ENCODE data around the gene MSX2.
"Not testable (repeated sequence)": the region's sequence is repeated elsewhere in the genome, so short reads cannot be mapped to it uniquely, and the experiment has no call there.

MSX2 gene

DNA sequence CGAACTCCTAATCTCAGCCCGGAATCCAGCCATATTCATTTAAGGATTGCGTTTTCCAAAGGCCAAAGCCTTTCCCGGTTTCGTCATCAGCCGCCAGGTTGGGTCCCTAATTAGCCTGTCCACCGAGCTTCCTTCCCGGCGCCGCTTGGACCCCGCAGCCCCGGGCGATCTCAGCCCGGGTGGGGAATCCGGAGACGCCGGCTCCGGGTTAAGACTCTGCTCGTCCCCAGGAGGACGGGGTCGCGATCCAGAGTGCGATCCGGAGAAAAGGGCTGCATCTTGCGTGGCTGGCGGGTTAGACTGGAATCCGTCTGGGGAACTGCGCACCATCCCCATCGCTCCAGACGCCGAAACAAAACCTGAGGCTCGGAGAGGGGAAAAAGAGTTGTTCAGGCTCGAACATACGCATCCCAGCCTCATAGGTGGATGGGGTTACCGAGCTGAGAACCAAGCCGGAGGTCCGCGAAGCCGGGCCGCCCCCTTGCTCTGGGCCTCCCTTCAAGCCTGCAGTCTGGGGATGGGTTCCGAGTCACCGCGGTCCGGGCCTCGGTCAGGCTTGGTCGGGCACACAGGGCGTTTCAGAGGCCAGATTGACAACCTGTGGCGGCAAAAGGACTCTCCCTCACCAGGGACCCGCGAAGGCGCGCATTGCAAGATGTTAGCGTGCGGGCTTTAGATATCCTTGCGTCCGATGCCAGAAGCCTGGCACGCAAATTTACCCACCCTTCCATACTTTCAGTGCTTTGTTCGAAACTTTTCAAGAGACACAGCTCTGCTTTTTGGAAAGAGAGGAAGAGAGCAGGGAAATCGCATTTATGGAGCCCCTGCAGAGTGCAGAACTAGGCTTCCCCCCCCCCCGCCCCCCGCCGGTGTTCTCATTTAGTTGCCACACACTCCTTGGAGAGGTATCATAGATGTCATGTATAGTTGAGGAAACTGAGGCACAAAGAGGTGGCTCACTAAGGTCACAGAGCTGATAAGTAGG is 7.9 kb downstream of the MSX2 start:
- DNase-seq (ENCODE audit: extremely low read depth in 1 of 2, low read depth in 1 of 2) = no peak

DNA sequence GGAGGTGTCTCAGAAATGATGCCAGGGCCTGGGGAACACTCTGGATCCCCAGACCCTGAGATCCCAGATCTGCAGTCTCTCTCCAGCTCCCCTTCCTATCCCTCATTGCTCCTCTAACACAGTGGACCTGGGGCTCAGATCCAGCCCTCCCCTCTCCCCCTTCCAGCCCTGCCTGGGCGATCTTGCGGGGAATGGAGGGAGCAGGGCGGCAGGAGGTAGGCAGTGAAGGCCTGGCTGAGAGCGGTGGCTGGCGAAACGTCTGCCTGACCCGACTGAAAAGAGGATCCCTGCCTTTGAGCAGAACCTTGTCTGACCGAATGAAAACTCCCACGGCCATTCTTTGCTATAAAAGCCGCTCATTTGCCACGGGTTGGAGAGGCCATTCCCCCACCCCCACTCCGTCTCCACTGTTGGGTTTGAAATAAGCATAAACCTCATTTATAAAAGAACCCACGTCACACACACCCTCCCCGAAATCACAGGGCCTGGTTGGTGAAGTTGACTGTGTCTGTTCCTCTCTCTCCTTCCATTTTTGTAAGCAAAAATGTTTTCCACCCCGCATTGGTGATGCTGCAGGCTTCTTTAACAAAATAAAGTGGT is 8.8 kb downstream of the MSX2 start:
- no peak for DNase-seq (ENCODE audit: extremely low read depth in 1 of 2, low read depth in 1 of 2)

DNA sequence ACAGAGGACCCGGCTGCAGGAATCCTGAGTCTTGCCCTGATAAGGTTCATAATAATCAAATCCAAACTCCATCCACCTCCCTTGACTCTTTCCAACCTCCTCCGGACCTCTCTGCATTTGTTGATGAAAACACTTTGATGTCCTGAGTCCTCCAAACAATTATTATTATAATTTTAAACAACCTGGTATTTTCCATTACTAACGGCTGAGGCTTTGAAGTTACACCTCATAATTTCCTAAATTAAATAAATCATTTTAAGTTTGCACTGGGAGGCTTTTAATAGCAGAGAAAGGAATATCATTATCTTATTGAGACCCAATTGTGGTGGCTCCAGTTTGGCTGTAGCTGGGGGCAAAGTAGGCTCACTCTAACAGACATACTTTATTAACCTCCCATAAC is 9.5 kb downstream of the MSX2 start:
- DNase-seq (ENCODE audit: extremely low read depth in 1 of 2, low read depth in 1 of 2) = no peak

DNA sequence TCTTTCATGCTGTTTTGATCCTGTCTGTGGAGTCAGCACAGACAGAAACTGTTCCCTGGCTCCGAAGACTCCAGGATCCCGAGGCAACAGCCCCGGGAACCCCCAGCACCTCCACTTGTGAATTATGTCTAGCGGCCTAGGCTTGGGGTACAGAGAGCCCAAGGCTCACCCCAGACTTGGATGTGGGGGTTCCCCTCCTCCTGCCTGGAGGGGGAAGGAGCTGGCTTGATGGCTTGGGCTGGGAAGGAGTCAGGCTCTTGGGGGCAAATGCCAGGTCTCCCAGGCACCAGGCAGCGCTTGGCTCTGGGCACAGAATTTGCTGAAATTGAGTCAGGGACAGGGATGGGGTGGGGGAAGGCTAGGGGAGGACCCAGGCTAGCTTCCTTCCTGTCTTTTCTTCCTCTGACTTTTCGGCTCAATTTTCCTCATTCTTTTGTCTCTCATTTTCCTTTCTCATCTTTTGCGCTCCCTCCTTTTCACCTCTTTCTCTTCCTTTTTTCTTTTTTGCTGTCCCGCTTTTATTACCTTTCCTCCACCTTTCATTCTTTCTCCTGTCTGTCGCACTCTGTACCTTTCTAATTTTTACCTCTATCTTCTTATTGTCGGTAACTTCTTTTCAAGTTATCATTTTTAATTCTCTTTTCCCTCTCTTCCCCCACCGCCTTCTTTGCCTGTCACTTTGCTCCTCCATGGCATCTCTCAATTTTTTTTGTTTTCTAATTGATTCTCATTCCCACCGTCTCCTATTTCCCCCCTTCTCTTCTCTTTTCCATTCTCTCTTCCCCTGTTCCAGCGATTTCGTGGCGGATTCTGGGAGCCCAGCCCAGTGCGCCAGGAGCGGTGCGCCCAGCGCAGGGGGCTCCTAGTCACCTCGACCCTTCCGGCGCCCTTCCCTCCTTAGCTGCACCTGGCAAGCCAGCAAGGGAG is 10.5 kb downstream of the MSX2 start:
- DNase-seq (ENCODE audit: extremely low read depth in 1 of 2, low read depth in 1 of 2) = no peak

DNA sequence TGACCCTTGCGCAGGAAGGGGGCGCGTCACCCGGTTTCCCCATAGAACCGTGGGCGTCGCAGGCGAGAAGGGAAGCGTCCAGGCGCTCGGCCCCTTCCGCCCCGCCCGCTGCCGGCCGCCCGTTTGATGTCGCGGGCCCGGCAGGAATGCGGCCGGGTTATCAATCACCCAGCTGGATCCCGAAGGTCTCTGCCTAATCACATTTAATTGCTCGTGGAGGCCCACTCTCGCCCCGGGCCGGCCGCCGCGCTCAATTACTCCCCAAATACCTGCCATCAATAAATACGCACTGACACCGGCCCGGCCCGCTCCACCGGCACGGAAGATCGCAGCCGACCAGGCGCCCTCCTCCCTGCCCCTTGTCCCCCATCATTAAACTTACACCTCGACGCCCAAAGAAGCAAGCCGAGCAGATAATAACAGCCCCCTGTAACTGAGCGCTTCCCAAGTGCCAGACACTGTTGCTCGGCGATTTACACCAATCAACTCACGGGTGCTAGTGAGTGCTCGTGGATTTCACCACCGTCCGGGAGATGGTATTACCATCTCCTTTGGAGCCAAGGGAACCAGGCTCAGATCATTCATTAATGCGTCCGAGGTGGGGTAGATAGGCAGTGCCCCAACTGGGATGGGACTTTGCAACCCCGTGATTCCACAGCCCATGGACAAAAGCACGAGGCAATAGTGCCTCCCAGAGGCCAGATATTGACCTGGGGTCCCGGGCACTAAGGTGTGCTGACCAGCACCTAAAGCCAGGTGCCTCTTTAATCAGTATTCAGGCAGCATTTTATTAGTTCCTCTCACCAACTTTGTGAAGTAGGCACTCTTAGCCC is 11.3 kb downstream of the MSX2 start:
- no peak for DNase-seq (ENCODE audit: extremely low read depth in 1 of 2, low read depth in 1 of 2)

DNA sequence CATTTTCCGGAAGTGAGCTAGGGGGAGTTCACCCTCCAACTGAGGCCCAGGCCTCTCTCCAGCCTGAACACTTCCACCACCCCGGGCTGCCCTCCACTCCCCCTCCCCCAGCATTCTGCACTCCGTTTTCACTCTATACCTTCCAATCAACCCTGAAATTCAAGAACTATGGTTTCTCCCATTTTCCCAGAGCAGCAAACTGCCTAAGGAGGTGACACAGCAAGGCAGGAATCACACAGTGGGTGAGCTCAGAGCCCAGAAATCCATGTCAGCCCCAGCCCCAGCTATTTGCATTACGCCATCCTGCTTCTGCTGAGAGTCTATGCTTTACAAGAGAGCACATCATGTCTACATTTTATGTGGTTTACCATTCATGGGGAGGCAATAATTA is 11.9 kb downstream of the MSX2 start:
- DNase-seq (ENCODE audit: extremely low read depth in 1 of 2, low read depth in 1 of 2) = no peak

DNA sequence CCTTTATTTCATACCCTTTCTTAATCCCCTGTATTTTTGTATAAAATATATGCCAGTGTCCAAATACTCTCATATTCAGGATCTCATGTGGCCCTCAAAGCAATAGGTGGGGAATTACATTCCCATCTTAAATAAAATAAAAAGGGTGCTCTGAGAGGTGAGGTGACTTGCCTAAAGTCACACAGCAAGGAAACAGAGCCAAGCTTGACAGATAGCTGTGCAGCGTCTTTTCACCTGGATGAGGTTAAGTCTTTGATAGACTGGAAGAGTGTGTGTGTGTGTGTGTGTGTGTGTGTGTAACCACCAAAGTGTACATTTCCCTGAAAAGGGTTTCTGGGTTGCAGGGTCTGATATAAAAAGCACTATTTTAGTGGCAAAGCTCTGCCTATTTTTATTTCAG is 12.4 kb downstream of the MSX2 start:
- DNase-seq (ENCODE audit: extremely low read depth in 1 of 2, low read depth in 1 of 2) = no peak

DNA sequence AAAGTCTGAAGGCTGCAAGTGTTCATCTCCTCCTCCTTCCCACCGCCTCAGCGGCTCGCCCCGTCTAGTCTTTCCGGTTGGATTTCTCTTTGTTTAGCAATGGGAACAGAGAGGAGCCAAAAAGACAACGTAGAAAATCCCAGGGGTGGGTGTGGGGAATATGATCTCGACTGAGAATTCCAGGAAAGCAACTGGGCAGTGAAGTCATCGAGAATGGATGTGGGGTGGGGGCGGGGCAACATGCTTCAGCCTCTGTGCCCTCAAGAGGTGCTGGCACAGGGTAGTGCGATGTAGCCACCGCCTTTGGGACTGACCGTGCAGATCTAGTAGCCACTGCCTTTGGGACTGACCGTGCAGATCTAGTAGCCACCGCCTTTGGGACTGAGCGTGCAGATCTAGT is 12.9 kb downstream of the MSX2 start:
- no peak for DNase-seq (ENCODE audit: extremely low read depth in 1 of 2, low read depth in 1 of 2)

DNA sequence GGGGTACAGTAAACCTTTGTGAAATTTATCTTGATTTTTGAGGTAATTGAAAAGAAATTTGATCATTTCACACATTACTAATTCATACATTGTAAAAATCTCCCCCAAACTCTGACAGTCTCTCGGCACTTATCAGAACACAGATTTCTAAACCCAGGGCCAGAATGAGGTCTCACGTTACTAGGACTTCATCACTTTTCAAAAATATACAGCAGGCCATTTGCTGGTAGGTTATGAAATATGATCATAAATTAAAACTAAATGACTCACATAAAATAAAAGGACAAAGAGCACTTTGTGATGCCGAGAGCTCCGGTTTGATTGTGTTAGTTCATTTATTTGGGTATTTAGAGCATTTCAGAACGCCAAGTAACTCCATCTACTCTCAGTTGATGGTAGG is 17.0 kb downstream of the MSX2 start:
- no peak for DNase-seq (ENCODE audit: extremely low read depth in 1 of 2, low read depth in 1 of 2)

DNA sequence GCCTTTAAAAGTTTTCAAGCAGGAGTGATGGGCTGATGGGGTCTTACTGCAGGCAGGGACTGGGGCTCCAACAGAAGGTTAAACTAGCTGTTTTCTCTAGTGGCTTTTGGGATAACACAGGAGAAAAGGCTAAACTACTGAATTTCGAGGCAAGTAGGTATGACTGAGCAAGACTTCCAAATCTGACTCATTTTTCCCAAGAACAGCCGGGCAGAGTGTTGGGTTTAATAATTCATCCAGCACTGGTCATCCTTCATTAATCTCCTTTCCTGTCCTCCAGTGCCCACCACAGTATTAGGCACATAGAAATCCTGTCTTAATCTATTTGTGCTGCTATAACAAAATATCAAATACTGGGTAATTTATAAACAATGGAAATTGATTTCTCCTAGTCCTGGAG is 20.5 kb downstream of the MSX2 start:
- no peak for DNase-seq (ENCODE audit: extremely low read depth in 1 of 2, low read depth in 1 of 2)

DNA sequence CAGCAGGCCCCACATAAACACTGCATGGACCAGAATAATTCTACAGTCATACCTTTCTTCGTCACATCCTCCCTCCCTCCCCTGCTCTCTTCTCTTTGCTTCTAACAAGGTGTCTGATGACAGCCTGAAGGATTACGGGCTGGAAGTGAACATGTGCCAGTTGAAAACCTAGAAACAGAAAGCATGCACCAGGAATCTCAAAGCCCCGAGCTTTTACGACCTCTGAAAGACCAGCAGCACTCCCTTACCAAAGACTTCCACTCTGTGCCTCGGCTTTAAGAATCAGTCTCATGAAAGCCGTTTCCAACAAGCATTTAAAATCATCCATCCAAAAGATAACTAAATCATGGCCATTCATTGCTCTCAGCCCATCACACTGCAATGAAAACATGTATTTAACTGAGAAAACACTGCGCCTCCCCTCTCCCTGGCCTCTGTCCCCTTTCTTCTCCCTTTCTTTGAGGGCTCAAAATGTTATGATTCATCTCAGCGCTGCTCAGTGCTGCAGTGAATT is 21.3 kb downstream of the MSX2 start:
- no peak for DNase-seq (ENCODE audit: extremely low read depth in 1 of 2, low read depth in 1 of 2)

DNA sequence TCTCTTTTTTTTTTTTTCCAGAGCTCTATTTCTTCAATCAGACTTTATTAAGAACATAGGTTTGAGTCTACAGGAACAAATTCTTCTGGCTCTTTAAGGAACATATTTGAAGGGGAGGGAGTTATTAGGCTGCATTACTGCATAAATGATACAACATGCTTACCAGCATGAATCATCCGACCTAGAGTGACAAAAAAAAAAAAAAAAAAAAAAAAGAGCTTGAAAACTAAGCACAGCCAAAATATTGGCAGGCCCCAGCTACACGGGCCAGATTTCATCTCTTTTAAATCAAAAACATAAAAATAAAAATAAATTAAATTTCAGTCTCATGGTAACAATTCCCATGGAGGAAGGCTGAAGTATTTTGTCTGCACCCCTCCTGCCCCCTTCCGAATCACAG is 26.3 kb downstream of the MSX2 start:
- DNase-seq (ENCODE audit: extremely low read depth in 1 of 2, low read depth in 1 of 2) = no peak

DNA sequence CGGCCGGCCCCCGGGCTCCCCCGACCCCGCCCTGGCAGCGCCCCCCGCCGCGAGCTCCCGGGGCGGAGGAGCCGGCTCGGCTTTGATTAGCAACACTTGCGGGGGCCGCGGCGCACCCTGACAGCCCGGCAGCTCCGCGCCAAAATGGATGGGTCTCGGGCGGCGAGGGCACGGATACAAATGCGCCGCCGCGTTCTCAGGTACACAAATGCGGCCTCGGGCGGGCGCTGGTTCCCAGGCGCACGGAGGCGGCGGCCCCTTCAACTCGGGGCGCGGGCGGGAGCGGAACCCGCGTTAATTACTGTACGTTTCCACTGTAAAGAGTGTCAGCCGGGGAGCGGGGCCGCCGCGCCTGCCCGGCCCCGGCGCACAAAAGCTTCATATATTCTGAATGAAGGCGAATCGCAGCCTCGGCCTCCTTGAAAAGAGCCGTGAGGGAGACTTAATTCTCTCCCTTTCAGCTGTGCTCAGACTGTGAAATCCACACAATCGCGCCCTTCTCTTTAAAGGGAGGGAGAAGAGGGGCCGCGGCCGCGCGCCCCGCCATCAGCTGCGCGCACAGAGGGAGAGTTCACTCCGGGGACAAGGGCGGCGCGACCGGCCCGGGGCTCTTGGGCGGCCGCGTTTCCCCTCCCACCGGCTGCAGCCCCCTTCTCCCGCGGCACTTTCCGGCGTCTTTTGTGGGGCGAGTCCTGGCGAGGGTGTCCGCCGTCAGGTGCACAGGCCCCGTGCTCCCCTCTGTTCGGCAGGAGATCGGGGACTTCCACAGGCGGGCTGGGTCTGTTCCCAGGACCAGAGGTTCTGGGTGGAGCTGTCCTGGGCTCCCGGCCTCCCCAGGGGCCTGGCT is 27.0 kb downstream of the MSX2 start:
- no peak for DNase-seq (ENCODE audit: extremely low read depth in 1 of 2, low read depth in 1 of 2)

DNA sequence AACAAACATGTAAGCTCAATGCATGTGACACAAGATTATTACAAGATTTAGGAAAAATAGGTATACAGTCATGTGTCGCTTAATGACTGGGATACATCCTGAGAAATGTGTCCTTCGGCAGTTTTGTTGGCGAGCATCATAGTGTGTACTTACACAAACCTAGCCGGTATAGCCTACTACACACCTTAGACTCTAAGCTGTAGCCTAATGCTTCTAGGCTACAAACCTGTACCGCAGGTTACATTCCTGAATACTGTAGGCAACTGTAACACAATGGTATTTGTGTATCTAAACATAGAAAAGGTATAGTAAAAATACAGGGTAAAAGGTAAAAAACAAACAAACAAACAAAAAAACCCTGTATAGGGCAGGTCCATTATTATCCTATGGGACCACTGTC is 27.7 kb downstream of the MSX2 start:
- DNase-seq (ENCODE audit: extremely low read depth in 1 of 2, low read depth in 1 of 2) = no peak

DNA sequence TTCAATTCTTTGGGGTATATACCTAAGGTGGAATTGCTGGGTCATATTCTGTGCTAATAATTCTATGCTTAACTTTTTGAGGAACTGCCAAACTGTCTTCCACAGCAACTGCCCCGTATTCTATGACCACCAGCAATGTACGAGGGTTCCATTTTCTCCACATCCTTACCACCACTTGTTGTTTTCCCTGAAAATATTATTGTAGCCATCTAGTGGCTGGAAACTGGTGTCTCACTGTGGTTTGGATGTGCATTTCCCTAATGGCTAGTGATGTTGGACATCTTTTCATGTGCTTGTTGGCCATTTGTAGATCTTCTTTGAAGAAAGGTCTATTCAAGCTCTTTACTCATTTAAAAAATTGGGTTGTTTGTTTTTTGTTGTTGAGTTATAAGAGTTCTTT is 30.7 kb downstream of the MSX2 start:
- no peak for DNase-seq (ENCODE audit: extremely low read depth in 1 of 2, low read depth in 1 of 2)

DNA sequence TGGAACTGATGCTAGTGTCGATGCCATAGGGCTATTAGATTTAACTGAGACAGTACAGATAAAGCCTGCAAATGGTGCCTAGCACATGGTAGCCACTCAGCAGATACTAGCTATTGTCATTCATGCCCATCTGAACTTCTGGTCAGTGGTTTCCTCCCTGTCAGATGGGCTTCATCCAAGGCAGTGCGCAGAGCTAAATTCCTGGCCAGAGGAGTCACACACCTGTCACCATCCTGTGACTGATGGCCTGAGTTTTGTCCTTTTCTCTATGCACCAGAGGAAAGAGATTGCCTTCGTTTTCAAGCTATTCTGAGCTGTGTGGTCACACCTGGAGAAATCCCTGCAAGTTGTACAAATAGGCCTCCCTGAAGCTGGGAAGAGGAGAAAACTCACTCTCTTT is 34.7 kb downstream of the MSX2 start:
- DNase-seq (ENCODE audit: extremely low read depth in 1 of 2, low read depth in 1 of 2) = no peak

DNA sequence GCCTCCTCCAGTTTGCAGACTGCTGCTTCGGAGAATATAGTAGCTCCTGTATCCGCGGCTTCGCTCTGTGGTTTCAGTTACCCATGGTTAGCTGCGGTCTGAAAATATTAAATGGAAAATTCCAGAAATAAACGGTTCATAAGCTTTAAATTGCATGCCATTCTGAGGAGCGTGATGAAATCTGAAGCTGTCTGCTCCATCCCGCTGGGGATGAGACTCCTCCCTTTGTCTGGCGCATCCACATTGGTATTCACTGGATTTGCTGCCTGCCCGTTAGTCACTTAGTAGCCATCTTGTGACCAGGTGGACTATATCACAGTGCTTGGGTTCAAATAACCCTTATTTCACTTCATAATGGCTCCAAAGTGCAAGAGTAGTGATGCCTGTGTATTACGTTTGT is 36.3 kb downstream of the MSX2 start:
- DNase-seq (ENCODE audit: extremely low read depth in 1 of 2, low read depth in 1 of 2) = no peak

DNA sequence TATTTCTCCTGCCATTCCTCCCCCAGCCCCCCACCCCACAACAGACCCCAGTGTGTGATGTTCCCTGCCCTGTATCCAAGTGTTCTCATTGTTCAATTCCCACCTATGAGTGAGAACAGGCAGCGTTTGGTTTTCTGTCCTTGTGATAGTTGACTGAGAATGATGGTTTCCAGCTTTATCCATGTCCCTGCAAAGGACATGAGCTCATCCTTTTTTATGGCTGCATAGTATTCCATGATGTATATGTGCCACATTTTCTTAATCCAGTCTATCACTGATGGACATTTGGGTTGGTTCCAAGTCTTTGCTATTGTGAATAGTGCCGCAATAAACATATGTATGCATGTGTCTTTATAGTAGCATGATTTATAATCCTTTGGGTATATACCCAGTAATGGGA is 37.0 kb downstream of the MSX2 start:
- DNase-seq (ENCODE audit: extremely low read depth in 1 of 2, low read depth in 1 of 2) = not testable (repeated sequence)

DNA sequence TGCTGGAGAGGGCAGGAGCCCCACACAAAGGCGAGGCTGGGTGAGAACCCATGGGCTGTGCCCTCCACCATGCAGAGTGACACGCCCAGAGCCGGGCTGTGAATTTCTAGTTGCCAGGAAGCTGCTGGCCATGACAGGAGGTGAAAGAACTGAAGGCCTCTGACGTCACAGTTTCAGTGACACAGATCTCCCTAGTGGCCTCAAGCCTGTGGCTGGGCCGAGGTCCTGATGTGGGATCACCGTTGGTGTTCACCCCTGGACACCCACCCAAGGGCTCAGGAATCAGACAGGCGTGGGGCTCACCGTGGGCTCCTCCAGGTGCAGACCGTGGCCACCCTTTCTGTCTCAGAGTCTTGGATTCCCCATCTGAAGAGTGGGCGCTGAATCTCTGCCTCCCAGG is 39.9 kb downstream of the MSX2 start:
- no peak for DNase-seq (ENCODE audit: extremely low read depth in 1 of 2, low read depth in 1 of 2)

Measured in activated CD8-positive, alpha-beta memory T cell treated with anti-CD3 and anti-CD28 coated beads for 1 hour (primary cell).